K562 (cell line): ENCODE results near the gene NEK1. TPM values are rescaled to one million over a fixed set of nuclear protein-coding genes. Genes with fewer than 3 reads are reported as not detected.

Experiments used
- ARID3A ChIP-seq: IDR thresholded peaks from 2 replicates; pipeline ENCODE4 v1.6.1; 2012; ENCODE audit warnings: low read depth, low read length, improper control_type of control experiment, borderline replicate concordance
- BDP1 ChIP-seq: IDR thresholded peaks from 3 replicates; pipeline ENCODE4 v1.6.1; 2011; ENCODE audit not compliant: insufficient read length, insufficient read depth
- CTCFL ChIP-seq: IDR thresholded peaks from 2 replicates; pipeline ENCODE4 v1.6.1; 2011; ENCODE audit warnings: borderline replicate concordance, low read depth, mild to moderate bottlenecking, moderate library complexity, low read length; ENCODE audit not compliant: insufficient read depth, poor library complexity, severe bottlenecking
- ETS1 ChIP-seq: conservative IDR thresholded peaks from 2 replicates; pipeline ENCODE4 v1.6.1; 2011; ENCODE audit warnings: low read depth, mild to moderate bottlenecking, low read length; ENCODE audit not compliant: control insufficient read depth
- FUS ChIP-seq: fragments of 200-400 bp; formaldehyde crosslinking; optimal IDR thresholded peaks from 2 replicates; pipeline ENCODE3; 2017; ENCODE audit warnings: low read depth, low read length
- GABPB2 ChIP-seq: fragments of 250-450 bp; sonication (Bioruptor Pico); conservative IDR thresholded peaks from 2 replicates; pipeline ENCODE4 v1.5.1; 2021; ENCODE audit warnings: mild to moderate bottlenecking
- ILF3 ChIP-seq: fragments of 450-650 bp; IDR thresholded peaks from 2 replicates; pipeline ENCODE4 v1.6.1; 2018; ENCODE audit warnings: antibody characterized with exemption, mild to moderate bottlenecking, moderate library complexity, borderline replicate concordance
- JUN ChIP-seq, 2 experiments: sonication (generic) in 1 of 2; formaldehyde crosslinking in 1 of 2; IDR thresholded peaks; 2 replicates each; pipeline versions ENCODE4 v1.6.1 to v1.8.0; 2012 to 2022; ENCODE audit warnings: borderline replicate concordance in 2 of 2, mild to moderate bottlenecking in 2 of 2, improper control_type of control experiment in 1 of 2, low read depth in 1 of 2, low read length in 1 of 2, missing genetic modification reagents in 1 of 2
- MEF2A ChIP-seq: IDR thresholded peaks from 2 replicates; pipeline ENCODE4 v1.6.1; 2011; ENCODE audit warnings: low read depth, mild to moderate bottlenecking, low read length, moderate library complexity; ENCODE audit not compliant: control insufficient read depth
- NR2C1 ChIP-seq, 2 experiments: fragments of 450-650 bp; IDR thresholded peaks; 2 replicates each; pipeline ENCODE4 v1.6.1; 2017; ENCODE audit warnings: mild to moderate bottlenecking in 2 of 2, antibody characterized with exemption in 1 of 2, inconsistent platforms in 1 of 2, missing compliant biosample characterization in 1 of 2, missing genetic modification characterization in 1 of 2
- PCBP2 ChIP-seq: fragments of 200-400 bp; formaldehyde crosslinking; IDR thresholded peaks from 2 replicates; pipeline ENCODE4 v1.6.1; 2018; ENCODE audit warnings: low read length, low read depth, mild to moderate bottlenecking, moderate library complexity; ENCODE audit not compliant: poor library complexity, severe bottlenecking
- SIN3A ChIP-seq, 2 experiments: fragments of 150-350 bp in 1 of 2; IDR thresholded peaks; 2 replicates each; pipeline ENCODE4 v1.6.1; 2011 to 2016; ENCODE audit warnings: borderline replicate concordance in 2 of 2, low read depth in 2 of 2, low read length in 2 of 2, mild to moderate bottlenecking in 2 of 2, moderate library complexity in 2 of 2; ENCODE audit not compliant: control insufficient read depth in 1 of 2
- SMARCA5 ChIP-seq: fragments of 450-650 bp; IDR thresholded peaks from 2 replicates; pipeline ENCODE4 v1.6.1; 2016
- SMARCB1 ChIP-seq: IDR thresholded peaks from 2 replicates; pipeline ENCODE4 v1.6.1; 2011; ENCODE audit warnings: improper control_type of control experiment, low read depth; ENCODE audit not compliant: insufficient read length
- SMARCE1 ChIP-seq: fragments of 450-650 bp; IDR thresholded peaks from 2 replicates; pipeline ENCODE4 v1.7.1; 2016; ENCODE audit warnings: mild to moderate bottlenecking
- THRB ChIP-seq: fragments of 450-650 bp; formaldehyde crosslinking; conservative IDR thresholded peaks from 2 replicates; pipeline ENCODE4 v1.4.0; 2022; ENCODE audit warnings: mild to moderate bottlenecking, missing genetic modification characterization
- ZBED1 ChIP-seq: IDR thresholded peaks from 2 replicates; pipeline ENCODE4 v1.6.1; 2014
- ZNF561 ChIP-seq: fragments of 450-650 bp; formaldehyde crosslinking; conservative IDR thresholded peaks from 2 replicates; pipeline ENCODE4 v1.4.0; 2020; ENCODE audit warnings: mild to moderate bottlenecking, moderate library complexity
- ZNF766 ChIP-seq: fragments of 200-800 bp; sonication (Bioruptor generic); conservative IDR thresholded peaks from 2 replicates; pipeline ENCODE4 v1.6.1; 2016; ENCODE audit warnings: missing genetic modification characterization, missing compliant biosample characterization
- polyA plus RNA-seq, 8 experiments: library from polyadenylated mRNA; depleted of rRNA in 4 of 8; stranded (reverse) in 5 of 8; unstranded in 3 of 8; fragments of >200 nt; fragmentation: Nextera tagmentation in 2 of 8; fragmentation: Illumina TruSeq in 1 of 8; extraction: Ambion mirVana in 2 of 8; extraction: Trizol in 1 of 8; gene quantifications; 2 replicates each; pipeline versions ENCODE4 v1.2.1 to v1.2.3, GENCODE V29; 2011 to 2014; ENCODE audit warnings: inconsistent platforms in 1 of 8, missing spikeins in 1 of 8
- total RNA-seq, 7 experiments: library from RNA; depleted of rRNA in 6 of 7; stranded (reverse); fragments of >200 nt in 6 of 7; fragmentation: Illumina TruSeq in 2 of 7; extraction: Trizol in 2 of 7; gene quantifications; 2 replicates each; pipeline versions ENCODE4 v1.2.1 to v1.2.3, GENCODE V29; 2011 to 2021; ENCODE audit warnings: low replicate concordance in 1 of 7

The NEK1 gene
- total and polyA plus RNA-seq, 9 of the 15 experiments (the other 6 are each of a cell fraction or from before 2014, with no cell fraction given), result 6.2 to 15.7 (median 10.3) TPM

GRCh38 chr4:169611991-169612870 lies at the start of gene NEK1 (continued):
- no peak for TF ChIP-seq THRB (CRISPR knock-in tag)
- TF ChIP-seq SMARCB1, result no peak
- no peak for TF ChIP-seq ZNF766
- no peak for TF ChIP-seq CTCFL
- TF ChIP-seq ILF3, result no peak
- TF ChIP-seq SMARCE1, result peak; percentile 50; the same call in 1 of the 2 replicates
- no peak for TF ChIP-seq BDP1
- TF ChIP-seq ZBED1, result no peak; the same call in 1 of the 2 replicates
- no peak for TF ChIP-seq MEF2A
- no peak for TF ChIP-seq GABPB2 (CRISPR knock-in tag)
- TF ChIP-seq ZNF561 (CRISPR knock-in tag), result no peak
- TF ChIP-seq PCBP2, result no peak
- TF ChIP-seq ARID3A, result no peak
- TF ChIP-seq FUS, result no peak
- TF ChIP-seq JUN (IDR thresholded peaks at IDR 0.05; ENCODE audit: borderline replicate concordance, low read depth, low read length), result no peak
- no peak for TF ChIP-seq JUN (CRISPR knock-in tag; IDR thresholded peaks at IDR 0.05; ENCODE audit: borderline replicate concordance)
- peak; percentile 38; the same call in 1 of the 2 replicates for TF ChIP-seq NR2C1 (IDR thresholded peaks at IDR 0.05)
- TF ChIP-seq NR2C1 (tag; IDR thresholded peaks at IDR 0.05), result 0 out of 2 replicates have a peak, but pooled peaks have one; percentile 21
- 0 out of 4 replicates have a peak, but pooled peaks of 1 of the 2 experiments have one; percentile 41 for TF ChIP-seq SIN3A (IDR thresholded peaks at IDR 0.05; ENCODE audit: borderline replicate concordance in 2 of 2, control insufficient read depth in 1 of 2, low read depth in 2 of 2, low read length in 2 of 2)
- TF ChIP-seq ETS1, result no peak
- TF ChIP-seq SMARCA5, result no peak
